ENCODE results near the gene KLRB1.
"Not testable (repeated sequence)": the region's sequence is repeated elsewhere in the genome, so short reads cannot be mapped to it uniquely, and the experiment has no call there.

The KLRB1 gene

GRCh38 chr12:9619411-9620179 lies 11.9 kb upstream of the KLRB1 start:
- H3K4me3 ChIP-seq (ENCODE audit: low read depth, low read length), result no peak overlapping the region
- no peak for TF ChIP-seq CTCF (IDR thresholded peaks at IDR 0.05; ENCODE audit: borderline replicate concordance, insufficient read depth, low read depth, low read length)

GRCh38 chr12:9618906-9619305 lies 11.2 kb upstream of the KLRB1 start:
- H3K4me3 ChIP-seq (ENCODE audit: low read depth, low read length), result not testable (repeated sequence)

DNA sequence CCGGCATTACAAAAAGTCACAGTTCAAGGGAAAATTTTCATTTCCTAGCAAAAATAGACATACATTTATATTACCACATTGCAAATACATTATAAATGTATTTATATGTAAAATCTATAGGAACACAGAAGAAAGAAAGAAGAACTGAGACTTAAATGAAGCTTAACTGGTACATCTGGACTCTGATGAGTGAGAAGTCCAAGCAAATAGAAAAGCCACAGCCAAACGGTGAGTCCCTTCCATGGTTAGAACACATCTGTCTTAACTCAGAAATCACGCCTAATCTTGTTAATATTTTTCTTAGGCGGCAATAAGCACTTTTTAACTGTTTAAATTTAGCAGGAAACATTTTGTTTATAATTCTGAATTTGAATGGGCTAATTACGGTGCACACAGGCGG lies 9.4 kb upstream of the KLRB1 start:
- H3K4me3 ChIP-seq (ENCODE audit: low read depth, low read length), result no peak overlapping the region
- TF ChIP-seq CTCF (IDR thresholded peaks at IDR 0.05; ENCODE audit: borderline replicate concordance, insufficient read depth, low read depth, low read length), result no peak

DNA sequence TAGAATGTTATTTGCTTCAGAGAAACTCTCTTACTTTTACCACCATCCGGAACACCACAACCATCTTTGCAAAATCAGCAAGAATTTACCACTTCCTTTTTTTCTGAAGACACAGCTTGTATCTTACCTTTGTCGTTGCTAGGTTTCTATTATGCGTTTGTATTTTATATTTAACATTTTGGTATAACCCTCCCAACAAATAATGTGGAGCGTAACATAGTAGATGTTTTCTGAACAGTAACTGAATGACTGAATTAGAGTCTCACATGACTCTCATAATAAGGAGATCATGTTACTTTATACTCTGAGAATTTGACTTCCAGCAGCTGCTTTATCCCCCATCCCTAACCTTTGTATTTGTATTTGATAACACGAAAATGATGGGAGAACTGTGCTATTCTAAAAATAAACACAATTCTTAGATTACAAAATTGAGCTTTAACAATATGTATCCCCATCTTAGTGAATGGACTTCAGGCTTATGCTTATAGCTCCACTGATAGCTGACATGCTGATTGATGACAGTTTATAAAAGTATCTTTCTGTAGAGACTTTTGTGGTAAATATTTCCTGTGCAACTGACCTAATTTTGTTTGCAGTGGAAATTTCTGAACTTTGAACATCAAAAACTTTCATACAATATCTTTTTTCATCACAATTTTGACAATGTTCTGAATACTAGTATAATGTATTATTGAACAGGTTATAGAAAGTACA lies 7.9 kb upstream of the KLRB1 start:
- H3K4me3 ChIP-seq (ENCODE audit: low read depth, low read length), result no peak overlapping the region
- TF ChIP-seq CTCF (IDR thresholded peaks at IDR 0.05; ENCODE audit: borderline replicate concordance, insufficient read depth, low read depth, low read length), result no peak

DNA sequence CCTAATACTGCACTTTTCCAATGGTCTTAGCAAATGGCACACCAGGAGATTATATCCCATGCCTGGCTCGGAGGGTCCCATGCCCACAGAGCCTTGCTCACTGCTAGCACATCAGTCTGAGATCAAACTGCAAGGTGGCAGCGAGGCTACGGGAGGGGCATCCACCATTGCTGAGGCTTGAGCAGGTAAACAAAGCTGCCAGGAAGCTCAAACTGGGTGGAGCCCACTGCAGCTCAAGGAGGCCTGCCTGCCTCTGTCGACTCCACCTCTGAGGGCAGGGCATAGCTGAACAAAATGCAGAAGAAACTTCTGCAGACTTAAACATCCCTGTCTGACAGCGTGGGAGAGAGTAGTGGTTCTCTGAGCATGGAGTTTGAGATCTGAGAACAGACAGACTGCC lies 2.9 kb upstream of the KLRB1 start:
- H3K4me3 ChIP-seq (ENCODE audit: low read depth, low read length), result not testable (repeated sequence)

DNA sequence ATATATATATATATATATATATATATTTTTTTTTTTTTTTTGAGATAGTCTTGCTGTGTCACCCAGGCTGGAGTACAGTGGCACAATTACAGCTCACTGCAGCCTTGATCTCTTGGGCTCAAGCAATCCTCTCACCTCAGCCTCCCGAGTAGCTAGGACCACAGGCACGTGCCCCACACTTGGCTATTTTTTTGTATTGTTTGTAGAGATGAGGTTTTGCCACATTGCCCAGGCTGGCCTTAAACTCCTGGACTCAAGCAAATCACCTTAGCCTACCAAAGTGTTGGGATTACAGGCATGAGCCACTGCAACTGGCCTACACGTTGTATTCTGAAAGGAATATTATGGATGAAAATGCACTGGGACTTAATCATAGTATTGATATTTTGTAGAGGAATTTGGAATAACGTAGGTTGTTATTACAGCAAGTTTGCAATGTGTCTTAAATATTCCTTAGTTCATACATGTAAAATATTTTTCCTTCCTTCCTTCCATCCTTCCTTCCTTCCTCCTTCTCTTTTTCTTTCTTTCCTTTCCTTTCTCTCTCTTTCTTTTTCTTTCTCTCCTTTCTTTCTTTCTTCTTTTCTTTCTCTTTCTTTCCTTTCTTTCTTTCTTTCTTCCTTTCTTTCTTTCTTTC lies 862 bp downstream of the KLRB1 start:
- no peak for TF ChIP-seq CTCF (IDR thresholded peaks at IDR 0.05; ENCODE audit: borderline replicate concordance, insufficient read depth, low read depth, low read length)
- H3K4me3 ChIP-seq (ENCODE audit: low read depth, low read length), result no peak overlapping the region

DNA sequence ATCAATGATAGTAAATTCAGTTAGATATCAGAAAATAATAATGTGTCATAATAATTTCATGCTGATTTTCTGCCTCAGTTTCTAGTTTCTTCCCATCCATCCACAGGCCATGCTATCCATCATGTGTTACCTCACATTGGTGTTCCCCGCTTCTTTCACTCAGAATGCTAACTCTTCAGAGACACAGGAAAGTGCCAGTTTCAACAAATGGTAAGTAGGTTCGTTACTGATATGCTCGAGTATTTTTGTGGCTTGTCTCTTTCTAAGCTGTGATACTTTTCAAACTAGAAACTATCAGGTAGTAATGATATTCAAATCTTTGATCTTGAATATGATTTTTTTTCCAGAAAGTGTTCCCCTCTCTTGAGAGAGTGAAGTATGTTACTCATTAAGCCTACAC lies 1.5 kb downstream of the KLRB1 start:
- H3K4me3 ChIP-seq (ENCODE audit: low read depth, low read length), result no peak overlapping the region
- no peak for TF ChIP-seq CTCF (IDR thresholded peaks at IDR 0.05; ENCODE audit: borderline replicate concordance, insufficient read depth, low read depth, low read length)

DNA sequence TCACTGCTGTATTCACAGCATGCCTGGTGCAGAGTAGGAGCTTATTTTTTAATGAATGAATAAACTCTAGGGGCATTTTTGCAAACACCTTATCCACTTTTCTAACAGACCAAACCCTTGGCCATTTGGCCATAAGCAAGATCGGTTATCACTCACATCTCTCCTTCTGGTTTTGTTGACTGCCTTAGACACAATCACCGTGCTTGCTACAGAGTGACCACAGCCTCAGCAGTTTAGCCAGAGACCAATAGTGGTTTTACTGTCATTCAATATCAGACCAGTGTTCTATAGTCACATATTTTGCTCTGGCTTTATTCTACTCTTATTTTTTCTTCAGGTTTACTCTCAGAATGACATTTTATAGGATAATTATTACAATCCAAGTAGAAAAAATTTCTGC lies 2.2 kb downstream of the KLRB1 start:
- no peak overlapping the region for H3K4me3 ChIP-seq (ENCODE audit: low read depth, low read length)
- no peak for TF ChIP-seq CTCF (IDR thresholded peaks at IDR 0.05; ENCODE audit: borderline replicate concordance, insufficient read depth, low read depth, low read length)

All from GM12875 (cell line).